C4-2B (cell line): ENCODE measurements around the gene RABL2A.
"Not testable (repeated sequence)": the region's sequence is repeated elsewhere in the genome, so short reads cannot be mapped to it uniquely, and the experiment has no call there.

Experiments
- ZFX ChIP-seq: fragments of 450-650 bp; IDR thresholded peaks from 2 replicates; pipeline ENCODE4 v1.6.1; 2017
- TF ChIP-seq, protein P1 (sequence below): fragments of 450-650 bp; conservative IDR thresholded peaks from 2 replicates; pipeline ENCODE4 v1.5.1; 2017; ENCODE audit warnings: mild to moderate bottlenecking

- TF ChIP-seq, protein P1, sequence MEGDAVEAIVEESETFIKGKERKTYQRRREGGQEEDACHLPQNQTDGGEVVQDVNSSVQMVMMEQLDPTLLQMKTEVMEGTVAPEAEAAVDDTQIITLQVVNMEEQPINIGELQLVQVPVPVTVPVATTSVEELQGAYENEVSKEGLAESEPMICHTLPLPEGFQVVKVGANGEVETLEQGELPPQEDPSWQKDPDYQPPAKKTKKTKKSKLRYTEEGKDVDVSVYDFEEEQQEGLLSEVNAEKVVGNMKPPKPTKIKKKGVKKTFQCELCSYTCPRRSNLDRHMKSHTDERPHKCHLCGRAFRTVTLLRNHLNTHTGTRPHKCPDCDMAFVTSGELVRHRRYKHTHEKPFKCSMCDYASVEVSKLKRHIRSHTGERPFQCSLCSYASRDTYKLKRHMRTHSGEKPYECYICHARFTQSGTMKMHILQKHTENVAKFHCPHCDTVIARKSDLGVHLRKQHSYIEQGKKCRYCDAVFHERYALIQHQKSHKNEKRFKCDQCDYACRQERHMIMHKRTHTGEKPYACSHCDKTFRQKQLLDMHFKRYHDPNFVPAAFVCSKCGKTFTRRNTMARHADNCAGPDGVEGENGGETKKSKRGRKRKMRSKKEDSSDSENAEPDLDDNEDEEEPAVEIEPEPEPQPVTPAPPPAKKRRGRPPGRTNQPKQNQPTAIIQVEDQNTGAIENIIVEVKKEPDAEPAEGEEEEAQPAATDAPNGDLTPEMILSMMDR = not testable (repeated sequence)
- TF ChIP-seq ZFX = not testable (repeated sequence)
These were observed 22.4 kb upstream of the RABL2A start for GRCh38 chr2:113604661-113605060.
